Stimulated activated CD8-positive, alpha-beta memory T cell treated with anti-CD3 and anti-CD28 coated beads, Interleukin-15, amount 100 ng/mL, for 4 hours (primary cell): ENCODE data around the gene GLRX.
"Not testable (repeated sequence)": the region's sequence is repeated elsewhere in the genome, so short reads cannot be mapped to it uniquely, and the experiment has no call there.

ENCODE experiments used
- DNase-seq, 2 donors: peaks; one replicate each; pipeline ENCODE4 v3.0.0-alpha.2; 2020; ENCODE audit warnings: low read depth in 2 of 2

GLRX gene

GRCh38 chr5:95826949-95827891, 4.7 kb upstream of the GLRX start:
- DNase-seq = no peak

- no peak for DNase-seq
Measured at GRCh38 chr5:95825495-95825894, 3.0 kb upstream of the GLRX start.

- no peak for DNase-seq
Measured at GRCh38 chr5:95824747-95825146, 2.2 kb upstream of the GLRX start.

- DNase-seq = no peak
Measured at GRCh38 chr5:95823738-95824609, 1.4 kb upstream of the GLRX start.

GRCh38 chr5:95823218-95823737, 752 bp upstream of the GLRX start:
- no peak for DNase-seq

- DNase-seq = no peak
Measured at GRCh38 chr5:95822043-95822541, 434 bp downstream of the GLRX start.

- DNase-seq = no peak
Measured at GRCh38 chr5:95821110-95822021, 1.2 kb downstream of the GLRX start.

- no peak for DNase-seq
Measured at GRCh38 chr5:95818181-95819147, 4.1 kb downstream of the GLRX start.

GRCh38 chr5:95817430-95817829, 5.1 kb downstream of the GLRX start:
- DNase-seq = peak in 1 of 2 donors; percentile 26

GRCh38 chr5:95816776-95817175, 5.8 kb downstream of the GLRX start:
- no peak for DNase-seq

- DNase-seq = no peak
Measured at GRCh38 chr5:95816341-95816740, 6.2 kb downstream of the GLRX start.

GRCh38 chr5:95815155-95815729, 7.3 kb downstream of the GLRX start:
- DNase-seq = no peak

- DNase-seq = not testable (repeated sequence)
Measured at GRCh38 chr5:95813035-95813434, 9.5 kb downstream of the GLRX start.

- DNase-seq = no peak
Measured at GRCh38 chr5:95812074-95812471, 10.5 kb downstream of the GLRX start.

GRCh38 chr5:95811461-95812073, 11.0 kb downstream of the GLRX start:
- not testable (repeated sequence) for DNase-seq

- not testable (repeated sequence) for DNase-seq
Measured at GRCh38 chr5:95811126-95811423, 11.5 kb downstream of the GLRX start.

GRCh38 chr5:95810305-95811125, 12.0 kb downstream of the GLRX start:
- no peak for DNase-seq

GRCh38 chr5:95809414-95809960, 13.0 kb downstream of the GLRX start:
- DNase-seq = no peak
